ENCODE measurements around the gene GEMIN4.

DNA sequence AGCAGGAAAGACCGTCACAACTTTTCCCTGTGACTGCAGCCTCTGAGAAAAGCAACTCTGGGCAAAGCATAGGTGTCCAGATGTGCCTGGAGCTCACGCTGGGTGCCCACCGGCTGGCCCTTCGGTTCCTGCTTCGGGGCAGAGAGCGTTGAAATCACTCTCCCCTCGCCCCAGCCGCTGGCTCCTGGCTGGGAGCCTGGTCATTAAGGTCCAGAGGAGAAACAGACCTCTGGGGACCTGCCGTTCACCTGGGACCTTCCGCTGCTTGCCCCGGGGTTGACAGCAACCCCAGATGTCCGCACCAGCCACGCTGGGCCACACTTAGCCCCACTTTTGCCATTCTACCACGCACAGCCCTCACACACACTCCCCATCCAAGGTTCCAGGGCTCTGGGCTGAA lies 43.2 kb upstream of the GEMIN4 start:
- TF ChIP-seq CTCF (IDR thresholded peaks at IDR 0.05) (no peak), EP300 (IDR thresholded peaks at IDR 0.05) (no peak), POLR2A (IDR thresholded peaks at IDR 0.05; ENCODE audit: low read depth) (no peak), POLR2AphosphoS5 (IDR thresholded peaks at IDR 0.05) (no peak)

All from esophagus muscularis mucosa (tissue), 4 donors.